SJSA1 (cell line): ENCODE data around the gene CALML3. TPM values are rescaled to one million over a fixed set of nuclear protein-coding genes. Genes with fewer than 3 reads are reported as not detected.

Experiments
- DNase-seq, 2 experiments: peaks; one replicate each; pipeline ENCODE4 v3.0.0-alpha.2; 2015 to 2020; ENCODE audit warnings: low spot score in 2 of 2, low read depth in 1 of 2
- H3K27ac ChIP-seq: fragments of 250-450 bp; sonication (Bioruptor Pico); 2 replicates; pipeline ENCODE4 v1.5.1; 2020; ENCODE audit warnings: mild to moderate bottlenecking, moderate library complexity
- H3K27me3 ChIP-seq: fragments of 250-450 bp; sonication (Bioruptor Pico); replicated peaks from 2 replicates; pipeline ENCODE4 v1.5.1; 2020; ENCODE audit warnings: mild to moderate bottlenecking, moderate library complexity
- H3K36me3 ChIP-seq: fragments of 250-450 bp; sonication (Bioruptor Pico); 2 replicates; pipeline ENCODE4 v1.5.1; 2020; ENCODE audit warnings: mild to moderate bottlenecking
- H3K4me1 ChIP-seq: fragments of 250-450 bp; sonication (Bioruptor Pico); replicated peaks from 2 replicates; pipeline ENCODE4 v1.6.1; 2021; ENCODE audit warnings: mild to moderate bottlenecking
- H3K4me3 ChIP-seq: fragments of 250-450 bp; sonication (Bioruptor Pico); 2 replicates; pipeline ENCODE4 v1.5.1; 2020; ENCODE audit warnings: mild to moderate bottlenecking
- H3K9me3 ChIP-seq: fragments of 250-450 bp; sonication (Bioruptor Pico); replicated peaks from 2 replicates; pipeline ENCODE4 v1.5.1; 2020; ENCODE audit warnings: mild to moderate bottlenecking
- total RNA-seq: library from RNA; depleted of rRNA; stranded (reverse); fragments of >200 nt; shearing (Covaris generic); gene quantifications from 2 replicates; pipeline ENCODE4 v1.2.3, GENCODE V29; 2014

Gene CALML3
- total RNA-seq, 1 experiment from 2014 or later = not detected

DNA sequence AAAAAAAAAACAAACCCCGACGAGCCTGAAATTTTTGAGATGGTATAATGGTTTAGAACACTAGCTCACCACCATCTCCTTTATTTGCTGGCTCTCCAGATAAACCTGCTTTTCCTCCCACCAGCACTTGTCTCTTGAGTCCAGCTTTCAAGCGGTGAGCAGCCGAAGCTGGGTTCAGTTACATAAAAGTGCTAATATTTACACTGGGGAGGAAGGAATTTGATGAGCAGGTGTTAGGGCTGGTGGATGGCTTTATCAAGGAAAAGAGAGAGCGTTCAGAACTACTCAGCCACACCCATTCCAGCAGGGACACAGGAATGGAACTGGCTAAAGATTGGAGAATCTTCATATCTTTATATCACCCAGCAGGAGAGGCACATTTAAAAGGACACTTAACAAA is 6.6 kb upstream of the CALML3 start:
- Histone ChIP-seq H3K4me1 (no peaks in the 10 kb centered on the region), H3K27me3 (no peaks in the 10 kb centered on the region), H3K9me3 (no peaks in the 10 kb centered on the region), H3K27ac (no peak overlapping the region), H3K4me3 (no peak overlapping the region), H3K36me3 (no peaks in the 10 kb centered on the region)
- no peak for DNase-seq

GRCh38 chr10:5519054-5519453 is 5.7 kb upstream of the CALML3 start:
- H3K27me3 ChIP-seq = no peaks in the 10 kb centered on the region
- H3K9me3 ChIP-seq = no peaks in the 10 kb centered on the region
- H3K4me1 ChIP-seq = no peaks in the 10 kb centered on the region
- H3K27ac ChIP-seq = no peak overlapping the region
- no peak for DNase-seq
- H3K4me3 ChIP-seq = no peak overlapping the region
- no peaks in the 10 kb centered on the region for H3K36me3 ChIP-seq

- H3K27me3 ChIP-seq = no peaks in the 10 kb centered on the region
- no peak overlapping the region for H3K4me3 ChIP-seq
- H3K9me3 ChIP-seq = no peaks in the 10 kb centered on the region
- H3K27ac ChIP-seq = no peak overlapping the region
- no peak for DNase-seq
- no peaks in the 10 kb centered on the region for H3K4me1 ChIP-seq
- H3K36me3 ChIP-seq = no peaks in the 10 kb centered on the region
Measured at GRCh38 chr10:5522913-5523560, 1.7 kb upstream of the CALML3 start.

- H3K27me3 ChIP-seq = no peaks in the 10 kb centered on the region
- no peaks in the 10 kb centered on the region for H3K36me3 ChIP-seq
- no peaks in the 10 kb centered on the region for H3K4me1 ChIP-seq
- H3K9me3 ChIP-seq = no peaks in the 10 kb centered on the region
- H3K27ac ChIP-seq = no peak overlapping the region
- DNase-seq = no peak
- H3K4me3 ChIP-seq = no peak overlapping the region
Measured at GRCh38 chr10:5523796-5524574, 776 bp upstream of the CALML3 start.

DNA sequence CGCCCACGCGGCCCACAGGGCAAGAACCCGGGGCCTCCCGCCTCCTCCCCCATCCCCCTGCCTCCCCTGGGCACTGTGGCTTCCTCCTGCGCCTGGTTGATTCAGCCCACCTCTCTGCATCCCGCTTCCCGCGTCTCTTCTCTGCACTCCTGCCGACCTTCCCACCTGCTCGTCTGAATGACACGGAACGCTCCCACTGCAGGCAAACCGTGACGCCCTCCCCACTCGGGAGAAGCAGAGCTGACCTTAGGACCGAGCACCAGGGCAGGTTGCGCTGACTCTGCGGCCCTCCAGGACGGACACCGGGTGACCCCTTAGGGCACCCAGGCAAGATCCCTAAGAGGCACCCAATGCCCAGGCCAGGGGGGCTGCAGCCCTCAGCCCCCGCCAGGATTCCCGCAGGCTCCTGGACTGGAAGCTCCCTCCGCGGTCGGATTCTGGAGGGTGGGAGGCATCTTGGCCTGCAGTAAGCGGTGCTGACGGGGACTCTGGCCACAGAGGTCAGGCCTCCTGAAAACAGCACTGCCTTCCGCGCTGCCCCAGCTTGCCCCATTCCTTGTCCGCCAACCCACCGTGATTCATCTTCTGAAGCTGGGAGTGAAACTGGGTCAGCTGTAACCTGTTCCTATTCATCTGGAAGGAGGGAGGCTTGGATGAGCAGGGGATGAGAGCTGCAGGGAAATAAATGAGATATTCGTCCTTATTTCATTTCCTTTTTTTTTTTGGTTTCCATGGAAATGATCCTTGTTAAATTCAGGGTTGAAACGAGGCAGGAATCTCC is 990 bp downstream of the CALML3 start:
- H3K27ac ChIP-seq = no peak overlapping the region

GRCh38 chr10:5526691-5527331 is 2.0 kb downstream of the CALML3 start:
- Histone ChIP-seq H3K9me3 (no peaks in the 10 kb centered on the region), H3K4me1 (no peaks in the 10 kb centered on the region), H3K36me3 (no peaks in the 10 kb centered on the region), H3K27me3 (no peaks in the 10 kb centered on the region), H3K27ac (no peak overlapping the region), H3K4me3 (no peak overlapping the region)
- no peak for DNase-seq

More for the DNA sequence above, 990 bp downstream of the CALML3 start:
- no peaks in the 10 kb centered on the region for H3K27me3 ChIP-seq
- H3K4me3 ChIP-seq = no peak overlapping the region
- no peaks in the 10 kb centered on the region for H3K9me3 ChIP-seq
- no peaks in the 10 kb centered on the region for H3K36me3 ChIP-seq
- H3K4me1 ChIP-seq = no peaks in the 10 kb centered on the region
- DNase-seq = no peak

GRCh38 chr10:5527332-5528200 is 2.8 kb downstream of the CALML3 start:
- Histone ChIP-seq H3K4me1 (no peaks in the 10 kb centered on the region), H3K27ac (no peak overlapping the region), H3K36me3 (no peaks in the 10 kb centered on the region), H3K27me3 (no peaks in the 10 kb centered on the region), H3K4me3 (no peak overlapping the region), H3K9me3 (no peaks in the 10 kb centered on the region)
- DNase-seq = no peak

DNA sequence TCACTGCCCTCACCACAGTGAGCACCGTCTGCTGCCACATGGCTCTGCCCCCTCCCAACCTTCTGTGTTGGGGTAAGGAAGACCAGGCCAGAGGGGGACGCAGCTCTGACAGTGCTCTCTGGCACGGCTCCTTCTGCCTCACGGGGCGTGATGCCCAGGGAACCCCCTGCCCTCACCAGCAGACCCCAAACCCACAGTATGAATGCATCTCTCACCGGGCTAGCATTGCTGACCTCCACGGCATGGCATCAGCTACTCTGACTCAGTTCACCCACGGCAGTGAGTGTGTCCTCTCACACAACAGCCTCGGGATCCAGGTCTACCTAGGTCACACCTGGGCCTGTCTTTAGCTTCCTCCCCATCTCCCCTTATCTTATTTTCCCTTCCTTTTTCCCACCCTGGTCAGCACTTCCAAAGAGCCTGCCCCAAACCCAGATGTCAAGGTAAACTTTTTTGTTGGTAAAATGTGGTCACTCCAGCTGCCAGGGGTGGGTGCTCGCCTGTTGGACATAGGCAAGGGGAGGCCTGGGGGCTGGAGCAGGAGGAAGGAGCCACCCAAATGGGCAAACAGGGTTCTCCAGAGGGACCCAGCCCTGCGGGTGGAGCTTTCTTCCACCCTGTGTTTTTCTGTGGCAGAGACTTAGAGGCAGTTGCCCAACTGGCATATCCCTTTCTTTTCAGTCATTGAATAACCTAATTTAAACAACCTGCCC is 4.4 kb downstream of the CALML3 start:
- DNase-seq = no peak
- Histone ChIP-seq H3K9me3 (no peaks in the 10 kb centered on the region), H3K36me3 (no peaks in the 10 kb centered on the region), H3K27ac (no peak overlapping the region), H3K4me1 (no peaks in the 10 kb centered on the region), H3K4me3 (no peak overlapping the region), H3K27me3 (no peaks in the 10 kb centered on the region)

GRCh38 chr10:5529702-5530411 is 5.1 kb downstream of the CALML3 start:
- H3K27ac ChIP-seq = no peak overlapping the region
- no peaks in the 10 kb centered on the region for H3K9me3 ChIP-seq
- no peak overlapping the region for H3K4me3 ChIP-seq
- no peaks in the 10 kb centered on the region for H3K36me3 ChIP-seq
- H3K4me1 ChIP-seq = no peaks in the 10 kb centered on the region
- DNase-seq = no peak
- no peaks in the 10 kb centered on the region for H3K27me3 ChIP-seq

- Histone ChIP-seq H3K27ac (no peak overlapping the region), H3K27me3 (no peaks in the 10 kb centered on the region), H3K4me1 (no peaks in the 10 kb centered on the region), H3K4me3 (no peak overlapping the region), H3K36me3 (no peaks in the 10 kb centered on the region), H3K9me3 (no peaks in the 10 kb centered on the region)
- no peak for DNase-seq
Measured at GRCh38 chr10:5530412-5530806, 5.6 kb downstream of the CALML3 start.

DNA sequence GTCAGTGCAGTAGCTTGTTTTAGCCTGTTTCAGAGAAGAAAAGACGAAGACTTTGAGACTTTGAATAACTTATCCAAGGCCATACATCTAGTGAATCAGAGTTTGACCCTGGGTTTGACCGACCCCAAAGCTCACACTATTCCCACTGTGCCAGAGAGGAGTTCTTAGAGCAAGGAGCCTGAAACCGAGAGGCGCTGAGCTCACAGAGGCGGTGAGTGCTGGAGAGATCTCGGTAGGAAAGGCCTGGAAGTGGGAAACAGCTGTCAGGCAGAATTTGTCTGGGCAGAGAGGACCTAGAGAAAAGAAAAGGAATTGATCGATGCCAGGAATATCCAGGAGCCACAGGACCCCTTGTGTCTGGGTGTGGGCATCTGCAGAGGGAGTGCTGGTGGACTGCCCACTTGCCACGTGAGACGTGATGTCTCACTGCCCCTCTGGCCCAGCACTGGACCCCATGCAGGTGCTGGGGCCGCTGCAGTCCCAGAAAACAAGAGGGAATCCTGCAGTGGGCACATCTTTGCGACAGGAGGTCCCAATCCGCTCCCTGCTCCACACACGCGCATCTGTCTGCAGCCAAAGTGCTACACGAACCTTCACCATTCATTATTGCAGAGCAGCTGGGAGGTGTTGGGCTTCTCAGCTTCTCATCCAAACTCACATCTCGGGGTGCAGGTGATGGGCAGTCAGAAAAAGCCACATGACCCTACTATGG is 6.2 kb downstream of the CALML3 start:
- Histone ChIP-seq H3K27ac (no peak overlapping the region), H3K4me3 (no peak overlapping the region), H3K9me3 (no peaks in the 10 kb centered on the region), H3K27me3 (no peaks in the 10 kb centered on the region), H3K4me1 (no peaks in the 10 kb centered on the region), H3K36me3 (no peaks in the 10 kb centered on the region)
- DNase-seq = no peak
